Esophagus muscularis mucosa (tissue), 3 donors: ENCODE measurements around the gene LRRC7.

Experiments
- CTCF ChIP-seq, 3 experiments: fragments of 200-600 bp in 2 of 3; fragments of 450-650 bp in 1 of 3; sonication (generic) in 2 of 3; IDR thresholded peaks; one replicate each; pipeline ENCODE4 v1.5.1; 2017 to 2019; ENCODE audit warnings: antibody characterized with exemption in 3 of 3, mild to moderate bottlenecking in 2 of 3, moderate library complexity in 1 of 3
- EP300 ChIP-seq: sonication (generic); formaldehyde crosslinking; IDR thresholded peaks from one replicate; pipeline ENCODE4 v1.6.1; 2017; ENCODE audit warnings: antibody characterized with exemption

- TF ChIP-seq CTCF (IDR thresholded peaks at IDR 0.05) (no peak), EP300 (no peak)
Measured at GRCh38 chr1:69858534-69858933, 290.8 kb downstream of the LRRC7 start.
